Right lobe of liver (tissue), 4 donors: Measurements from ENCODE around the gene SF3A1.

Experiments used
- CTCF ChIP-seq, 4 donors: fragments of 200-600 bp in 3 of 4; fragments of 450-650 bp in 1 of 4; IDR thresholded peaks; one replicate each; pipeline versions ENCODE4 v1.5.1 to v1.8.0; 2016 to 2022; ENCODE audit warnings: antibody characterized with exemption in 4 of 4, mild to moderate bottlenecking in 2 of 4
- POLR2A ChIP-seq: fragments of 450-650 bp; IDR thresholded peaks from one replicate; pipeline ENCODE4 v1.6.1; 2017; ENCODE audit warnings: antibody characterized with exemption, mild to moderate bottlenecking
- donor health status: DM: no; HTN: no; CAD: no.
- donor health status: DM: no; HTN: no; CAD: no.
- donor health status: DM: no; HTN: yes; CAD: no.

- no peak for TF ChIP-seq CTCF (IDR thresholded peaks at IDR 0.05)
- TF ChIP-seq POLR2A: no peak
These were observed 9.3 kb downstream of the SF3A1 start for GRCh38 chr22:30347255-30347892.
